ENCODE results near the gene SLC44A2.

DNA sequence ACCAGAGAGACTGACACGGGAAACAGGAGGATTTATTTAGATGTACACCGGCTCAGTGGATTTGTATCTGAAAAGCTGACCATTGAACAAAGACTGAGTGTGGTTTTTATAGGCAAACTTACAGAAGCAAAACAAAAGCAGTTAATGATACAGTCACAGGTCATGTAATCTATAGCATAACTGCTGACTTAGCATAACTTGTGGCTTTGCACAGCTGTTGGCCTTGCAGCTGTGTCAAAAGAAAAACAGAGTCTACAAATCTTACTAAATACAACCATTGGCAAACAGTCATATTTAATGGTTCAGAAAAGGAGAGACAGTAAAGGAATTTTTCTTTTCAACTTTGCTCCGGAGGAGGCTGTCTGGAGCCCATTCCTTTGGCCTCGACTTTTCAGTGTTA is 26.5 kb downstream of the SLC44A2 start:
- TF ChIP-seq, protein P1, sequence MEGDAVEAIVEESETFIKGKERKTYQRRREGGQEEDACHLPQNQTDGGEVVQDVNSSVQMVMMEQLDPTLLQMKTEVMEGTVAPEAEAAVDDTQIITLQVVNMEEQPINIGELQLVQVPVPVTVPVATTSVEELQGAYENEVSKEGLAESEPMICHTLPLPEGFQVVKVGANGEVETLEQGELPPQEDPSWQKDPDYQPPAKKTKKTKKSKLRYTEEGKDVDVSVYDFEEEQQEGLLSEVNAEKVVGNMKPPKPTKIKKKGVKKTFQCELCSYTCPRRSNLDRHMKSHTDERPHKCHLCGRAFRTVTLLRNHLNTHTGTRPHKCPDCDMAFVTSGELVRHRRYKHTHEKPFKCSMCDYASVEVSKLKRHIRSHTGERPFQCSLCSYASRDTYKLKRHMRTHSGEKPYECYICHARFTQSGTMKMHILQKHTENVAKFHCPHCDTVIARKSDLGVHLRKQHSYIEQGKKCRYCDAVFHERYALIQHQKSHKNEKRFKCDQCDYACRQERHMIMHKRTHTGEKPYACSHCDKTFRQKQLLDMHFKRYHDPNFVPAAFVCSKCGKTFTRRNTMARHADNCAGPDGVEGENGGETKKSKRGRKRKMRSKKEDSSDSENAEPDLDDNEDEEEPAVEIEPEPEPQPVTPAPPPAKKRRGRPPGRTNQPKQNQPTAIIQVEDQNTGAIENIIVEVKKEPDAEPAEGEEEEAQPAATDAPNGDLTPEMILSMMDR (conservative IDR thresholded peaks at IDR 0.05 in 1 of 2, IDR thresholded peaks at IDR 0.05 in 1 of 2; ENCODE audit: low read depth in 1 of 2, low read length in 2 of 2) = no peak
- TF ChIP-seq EZH2 (IDR thresholded peaks at IDR 0.05; ENCODE audit: low read length, missing control alignments) = no peak

Measured in fibroblast of lung (primary cell).